ENCODE measurements around the gene DTNBP1. TPM values are rescaled to one million over a fixed set of nuclear protein-coding genes. Genes with fewer than 3 reads are reported as not detected.
A peak's percentile ranks its signal among the peaks of the same experiment; 100 is the strongest.

The DTNBP1 gene
- total RNA-seq, 1 experiment from 2014 or later = 6.4 TPM

- no peak for DNase-seq (ENCODE audit: low read depth)
Measured at GRCh38 chr6:15481390-15482291, 181.2 kb downstream of the DTNBP1 start.

GRCh38 chr6:15480525-15480924 is 182.3 kb downstream of the DTNBP1 start:
- DNase-seq (ENCODE audit: low read depth) = no peak

DNA sequence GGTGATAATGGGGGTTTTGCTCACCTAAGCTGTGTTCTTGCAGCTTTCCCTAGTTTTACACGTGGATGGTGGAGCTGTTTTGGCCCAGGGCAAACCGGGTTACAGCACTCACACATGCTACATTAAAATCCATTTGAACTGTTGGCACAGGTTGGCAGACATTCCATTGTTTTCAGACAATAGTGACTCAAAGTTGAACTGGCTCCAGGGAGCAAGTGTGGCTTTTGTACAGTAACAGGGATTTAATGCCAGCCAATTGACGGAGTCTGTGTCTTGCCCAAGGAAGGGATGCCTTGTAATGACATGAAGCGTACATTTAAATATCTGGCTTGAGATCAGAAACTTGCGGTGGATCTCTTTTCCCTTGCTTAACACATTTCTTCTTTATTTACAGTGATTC is 183.1 kb downstream of the DTNBP1 start:
- DNase-seq (ENCODE audit: low read depth) = peak; percentile 82

DNA sequence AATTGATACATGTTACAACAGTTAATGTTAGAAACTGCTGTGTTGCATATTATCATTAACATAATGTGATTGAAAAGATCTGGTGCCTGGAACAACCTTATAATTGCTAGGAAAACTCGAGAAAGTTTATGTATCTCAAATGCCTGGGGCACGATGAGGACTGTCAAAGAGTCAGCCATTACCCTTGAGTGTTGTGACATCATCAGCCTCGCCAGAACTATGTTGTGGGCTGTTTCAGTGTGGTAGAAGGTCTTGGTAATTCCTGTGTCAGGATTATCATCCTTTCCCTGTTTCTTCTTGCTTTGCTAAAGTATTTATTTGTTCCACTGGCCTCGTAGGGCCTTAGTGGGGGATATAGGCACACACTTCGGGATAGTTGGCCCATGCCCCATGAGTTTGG is 185.1 kb downstream of the DTNBP1 start:
- DNase-seq (ENCODE audit: low read depth) = no peak

- no peak for DNase-seq (ENCODE audit: low read depth)
Measured at GRCh38 chr6:15476631-15477380, 186.0 kb downstream of the DTNBP1 start.

- DNase-seq (ENCODE audit: low read depth) = no peak
Measured at GRCh38 chr6:15475872-15476271, 187.0 kb downstream of the DTNBP1 start.

DNA sequence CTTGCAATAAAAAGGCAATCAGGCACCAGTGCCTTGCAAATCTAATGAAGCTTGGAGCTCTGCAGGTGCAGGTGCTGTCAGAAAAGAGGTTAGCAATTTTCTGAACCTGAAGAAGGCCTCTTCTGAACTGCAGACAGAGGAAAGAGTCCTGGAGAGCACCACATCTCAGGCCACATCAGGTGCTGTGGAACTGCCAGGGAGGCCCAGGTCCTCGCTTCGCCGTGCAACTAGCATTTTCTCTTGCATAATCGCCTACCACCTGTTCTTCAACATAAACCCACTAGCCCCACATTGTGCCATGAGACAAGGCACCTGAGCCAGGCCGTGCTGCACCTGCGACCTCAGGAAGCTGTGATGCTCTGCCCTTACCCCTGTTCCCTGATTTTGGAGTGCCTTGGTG is 187.6 kb downstream of the DTNBP1 start:
- no peak for DNase-seq (ENCODE audit: low read depth)

DNA sequence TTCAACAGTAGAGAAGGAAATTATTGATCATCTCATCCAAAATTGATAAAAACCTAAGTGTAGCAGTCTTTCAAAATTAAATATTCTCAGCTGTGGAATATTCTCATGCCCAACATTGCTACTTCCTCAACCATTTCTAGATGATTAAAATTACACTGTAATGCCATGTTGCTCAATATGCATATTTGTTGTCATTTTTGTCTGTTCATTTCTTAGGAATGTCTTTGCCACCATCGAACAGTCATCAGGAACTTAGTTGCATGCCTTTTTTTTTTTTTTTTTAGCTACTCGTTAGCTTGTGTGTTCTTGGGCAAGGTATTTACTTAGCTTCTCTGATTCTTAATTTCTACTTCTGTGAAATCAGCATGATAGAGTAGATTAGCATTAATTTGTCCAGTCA is 188.6 kb downstream of the DTNBP1 start:
- peak; percentile 48 for DNase-seq (ENCODE audit: low read depth)

DNA sequence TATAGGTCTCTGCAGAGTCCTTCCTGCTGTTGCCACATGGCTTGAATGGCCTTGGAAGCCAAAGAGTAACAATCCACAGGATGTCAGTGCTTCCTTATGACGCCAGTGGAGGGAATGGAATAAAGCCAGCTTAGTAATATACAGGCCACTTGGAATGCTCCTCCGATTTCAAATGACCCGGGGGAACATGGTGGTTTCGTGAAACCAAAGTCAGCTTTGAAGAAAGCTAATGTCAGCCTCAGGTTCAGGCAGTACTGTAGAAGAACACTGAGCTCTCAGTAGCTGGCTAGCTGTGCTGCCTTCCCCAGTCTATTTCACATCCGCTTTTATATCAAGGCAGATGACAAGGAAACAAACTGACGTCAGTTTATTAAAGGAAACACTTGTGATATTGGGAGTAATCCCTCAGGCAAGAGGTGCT is 189.1 kb downstream of the DTNBP1 start:
- DNase-seq (ENCODE audit: low read depth) = peak; percentile 99

DNA sequence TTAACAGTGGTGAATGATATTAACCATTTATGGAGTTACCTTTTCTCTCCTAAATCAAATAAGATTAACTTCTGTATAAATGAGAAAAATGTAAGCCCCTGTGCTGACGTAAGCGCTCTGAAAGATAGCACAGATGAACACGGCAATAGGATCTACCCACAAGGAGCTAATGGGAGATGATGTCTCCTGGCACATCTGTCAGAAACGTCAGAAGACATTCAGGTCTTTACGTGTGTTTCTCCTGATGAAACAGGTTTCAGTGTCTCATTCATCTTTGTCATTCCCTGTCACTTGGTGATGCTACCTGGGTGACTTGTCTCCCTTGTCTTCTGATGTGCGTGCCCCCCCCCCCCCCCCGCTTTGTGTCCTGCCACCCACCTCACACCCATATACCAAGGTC is 189.7 kb downstream of the DTNBP1 start:
- DNase-seq (ENCODE audit: low read depth) = no peak

Data from RPMI7951 (cell line).